PFSK-1 (cell line): Measurements from ENCODE around the gene ARFGAP2.

Experiments
- FOXP2 ChIP-seq: optimal IDR thresholded peaks from 2 replicates; pipeline ENCODE3; 2011; ENCODE audit warnings: borderline replicate concordance, control low read depth, inconsistent platforms; ENCODE audit not compliant: insufficient read depth; ENCODE audit errors: extremely low read length, extremely low read depth
- POLR2AphosphoS5 ChIP-seq: IDR thresholded peaks from 2 replicates; pipeline ENCODE4 v1.6.1; 2012; ENCODE audit warnings: low read depth, mild to moderate bottlenecking, control low read depth, low read length, moderate library complexity
- REST ChIP-seq, 2 experiments: IDR thresholded peaks; 2 replicates each; pipeline versions ENCODE4 v1.6.1 to v1.8.0; 2011 to 2012; ENCODE audit warnings: low read depth in 2 of 2, low read length in 2 of 2, control low read depth in 1 of 2, inconsistent platforms in 1 of 2, mild to moderate bottlenecking in 1 of 2, moderate library complexity in 1 of 2; ENCODE audit not compliant: insufficient read depth in 1 of 2
- SIN3A ChIP-seq: IDR thresholded peaks from 2 replicates; pipeline ENCODE4 v1.6.1; 2012; ENCODE audit warnings: mild to moderate bottlenecking, low read length, moderate library complexity, borderline replicate concordance; ENCODE audit not compliant: insufficient read depth
- TAF1 ChIP-seq: IDR thresholded peaks from 2 replicates; pipeline ENCODE4 v1.6.1; 2012; ENCODE audit warnings: low read length, control low read depth, borderline replicate concordance; ENCODE audit not compliant: insufficient read depth

GRCh38 chr11:47161890-47162289 is 14.8 kb downstream of the ARFGAP2 start:
- TF ChIP-seq SIN3A, result no peak
- no peak for TF ChIP-seq POLR2AphosphoS5
- no peak for TF ChIP-seq REST (IDR thresholded peaks at IDR 0.05; ENCODE audit: insufficient read depth in 1 of 2, low read depth in 2 of 2, low read length in 2 of 2)
- no peak for TF ChIP-seq TAF1
- no peak for TF ChIP-seq FOXP2
